Stimulated activated CD4-positive, alpha-beta T cell treated with anti-CD3 and anti-CD28 coated beads, Interleukin-15, amount 100 ng/mL, for 24 hours (primary cell): ENCODE data around the gene KIF19.
"Not testable (repeated sequence)": the region's sequence is repeated elsewhere in the genome, so short reads cannot be mapped to it uniquely, and the experiment has no call there.

Source experiments
- DNase-seq: peaks from one replicate; pipeline ENCODE4 v3.0.0-alpha.2; 2020

The KIF19 gene

GRCh38 chr17:74390680-74391653 is 64.9 kb downstream of the KIF19 start:
- DNase-seq, result no peak

- no peak for DNase-seq
Measured at GRCh38 chr17:74391771-74392170, 65.7 kb downstream of the KIF19 start.

GRCh38 chr17:74392848-74393247 is 66.8 kb downstream of the KIF19 start:
- no peak for DNase-seq

- DNase-seq, result no peak
Measured at GRCh38 chr17:74393346-74393942, 67.4 kb downstream of the KIF19 start.

- no peak for DNase-seq
Measured at GRCh38 chr17:74394275-74394950, 68.4 kb downstream of the KIF19 start.

- DNase-seq, result no peak
Measured at GRCh38 chr17:74394977-74395376, 69.0 kb downstream of the KIF19 start.

- DNase-seq, result no peak
Measured at GRCh38 chr17:74396567-74396966, 70.5 kb downstream of the KIF19 start.

GRCh38 chr17:74402048-74402447 is 76.0 kb downstream of the KIF19 start:
- DNase-seq, result no peak

- no peak for DNase-seq
Measured at GRCh38 chr17:74403512-74404137, 77.6 kb downstream of the KIF19 start.

GRCh38 chr17:74404218-74404617 is 78.2 kb downstream of the KIF19 start:
- DNase-seq, result no peak

- no peak for DNase-seq
Measured at GRCh38 chr17:74404789-74405188, 78.8 kb downstream of the KIF19 start.

GRCh38 chr17:74405311-74405710 is 79.3 kb downstream of the KIF19 start:
- not testable (repeated sequence) for DNase-seq
